Measurements from ENCODE around the gene GAS7. TPM values are rescaled to one million over a fixed set of nuclear protein-coding genes. Genes with fewer than 3 reads are reported as not detected.
"Not testable (repeated sequence)": the region's sequence is repeated elsewhere in the genome, so short reads cannot be mapped to it uniquely, and the experiment has no call there.

GAS7 gene
- total RNA-seq, 2 experiments from 2014 or later: 0.60 to 1.3 TPM

GRCh38 chr17:9929871-9930270 lies 268.5 kb downstream of the GAS7 start:
- Mint-ChIP-seq H3K27ac (no peak overlapping the region), H3K9me3 (ENCODE audit: low read depth) (no peaks in the 10 kb centered on the region), H3K36me3 (ENCODE audit: low read depth) (no peaks in the 10 kb centered on the region), H3K4me1 (no peaks in the 10 kb centered on the region), H3K4me3 (no peak overlapping the region), H3K27me3 (no peaks in the 10 kb centered on the region)
- CTCF ChIA-PET: interaction anchor here (1.2 to 1.4 kb wide), 2 partner anchors 10 to 35 kb away, joined by 3 to 4 read pairs; no protein-coding TSS in a partner anchor
- intact Hi-C loops (cut with DNase I, micrococcal nuclease): no loop called here
- DNase-seq (no peak), ATAC-seq (no peak)
- POLR2A ChIA-PET: no interaction called here

- intact Hi-C loops (cut with DNase I, micrococcal nuclease): no loop called here
Observed at GRCh38 chr17:9928601-9929333, 269.6 kb downstream of the GAS7 start.

GRCh38 chr17:9926150-9926804 lies 272.1 kb downstream of the GAS7 start:
- no peak overlapping the region for H3K27ac Mint-ChIP-seq
- no peaks in the 10 kb centered on the region for H3K9me3 Mint-ChIP-seq (ENCODE audit: low read depth)
- intact Hi-C loops (cut with DNase I, micrococcal nuclease): no loop called here
- H3K4me3 Mint-ChIP-seq: no peak overlapping the region
- no peak for ATAC-seq
- ChIA-PET POLR2A (no interaction called here), CTCF (interaction anchor here (0.5 to 1.0 kb wide), 3 partner anchors 250 to 691 kb away, joined by 3 to 4 read pairs (median 3); no protein-coding TSS in a partner anchor)
- no peaks in the 10 kb centered on the region for H3K27me3 Mint-ChIP-seq
- no peaks in the 10 kb centered on the region for H3K36me3 Mint-ChIP-seq (ENCODE audit: low read depth)
- no peak for DNase-seq
- no peaks in the 10 kb centered on the region for H3K4me1 Mint-ChIP-seq

More at GRCh38 chr17:9928601-9929333, 269.6 kb downstream of the GAS7 start:
- ATAC-seq: no peak
- POLR2A ChIA-PET: no interaction called here
- H3K36me3 Mint-ChIP-seq (ENCODE audit: low read depth): no peaks in the 10 kb centered on the region
- H3K27me3 Mint-ChIP-seq: no peaks in the 10 kb centered on the region
- CTCF ChIA-PET: no interaction called here
- no peak overlapping the region for H3K4me3 Mint-ChIP-seq
- no peak for DNase-seq
- no peaks in the 10 kb centered on the region for H3K9me3 Mint-ChIP-seq (ENCODE audit: low read depth)
- no peak overlapping the region for H3K27ac Mint-ChIP-seq
- no peaks in the 10 kb centered on the region for H3K4me1 Mint-ChIP-seq

GRCh38 chr17:9925457-9925856 lies 272.9 kb downstream of the GAS7 start:
- no peak overlapping the region for H3K27ac Mint-ChIP-seq
- intact Hi-C loops (cut with DNase I, micrococcal nuclease): no loop called here
- H3K4me3 Mint-ChIP-seq: no peak overlapping the region
- no peak for ATAC-seq
- ChIA-PET POLR2A (no interaction called here), CTCF (interaction anchor here (0.5 to 1.2 kb wide), 3 partner anchors 33 to 433 kb away, joined by 3 to 4 read pairs (median 3); no protein-coding TSS in a partner anchor)
- no peaks in the 10 kb centered on the region for H3K4me1 Mint-ChIP-seq
- H3K9me3 Mint-ChIP-seq (ENCODE audit: low read depth): no peaks in the 10 kb centered on the region
- no peaks in the 10 kb centered on the region for H3K27me3 Mint-ChIP-seq
- H3K36me3 Mint-ChIP-seq (ENCODE audit: low read depth): no peaks in the 10 kb centered on the region
- no peak for DNase-seq

- DNase-seq (no peak), ATAC-seq (peak; percentile 58)
- Mint-ChIP-seq H3K9me3 (ENCODE audit: low read depth) (no peaks in the 10 kb centered on the region), H3K4me3 (no peak overlapping the region), H3K27ac (no peak overlapping the region), H3K4me1 (no peaks in the 10 kb centered on the region), H3K36me3 (ENCODE audit: low read depth) (no peaks in the 10 kb centered on the region), H3K27me3 (no peaks in the 10 kb centered on the region)
- ChIA-PET POLR2A (no interaction called here), CTCF (interaction anchor here (0.6 to 1.2 kb wide), 12 partner anchors 8 to 693 kb away, joined by 3 to 4 read pairs (median 3); no protein-coding TSS in a partner anchor)
- intact Hi-C loops (cut with DNase I, micrococcal nuclease): loop anchor here in 1 of 2 experiments (1.0 to 5.0 kb wide), 3 partner anchors 35 to 693 kb away; no protein-coding TSS in a partner anchor
Observed at GRCh38 chr17:9924735-9925191, 273.6 kb downstream of the GAS7 start.

- DNase-seq (no peak), ATAC-seq (no peak)
- Mint-ChIP-seq H3K27ac (no peak overlapping the region), H3K4me1 (no peaks in the 10 kb centered on the region), H3K27me3 (no peaks in the 10 kb centered on the region), H3K4me3 (no peak overlapping the region), H3K9me3 (ENCODE audit: low read depth) (no peaks in the 10 kb centered on the region), H3K36me3 (ENCODE audit: low read depth) (no peaks in the 10 kb centered on the region)
- ChIA-PET CTCF (no interaction called here), POLR2A (no interaction called here)
- intact Hi-C loops (cut with DNase I, micrococcal nuclease): loop anchor here in 1 of 2 experiments (5.0 kb wide), 1 partner anchor 695 kb away; no protein-coding TSS in a partner anchor
Observed at GRCh38 chr17:9922012-9922848, 276.2 kb downstream of the GAS7 start.

GRCh38 chr17:9921216-9921615 lies 277.2 kb downstream of the GAS7 start:
- H3K27ac Mint-ChIP-seq; H3K36me3 Mint-ChIP-seq (ENCODE audit: low read depth); H3K27me3 Mint-ChIP-seq; DNase-seq; H3K4me1 Mint-ChIP-seq; H3K4me3 Mint-ChIP-seq; POLR2A ChIA-PET; ATAC-seq; H3K9me3 Mint-ChIP-seq (ENCODE audit: low read depth): not testable (repeated sequence)
- CTCF ChIA-PET: interaction anchor here (0.8 to 1.0 kb wide), 2 partner anchors 262 to 306 kb away, joined by 3 to 4 read pairs; no protein-coding TSS in a partner anchor
- intact Hi-C loops (cut with DNase I, micrococcal nuclease): loop anchor here in 1 of 2 experiments (5.0 kb wide), 1 partner anchor 696 kb away; no protein-coding TSS in a partner anchor

GRCh38 chr17:9918804-9919352 lies 279.5 kb downstream of the GAS7 start:
- ChIA-PET POLR2A (no interaction called here), CTCF (no interaction called here)
- Mint-ChIP-seq H3K27ac (no peak overlapping the region), H3K27me3 (no peaks in the 10 kb centered on the region), H3K4me3 (no peak overlapping the region), H3K4me1 (no peaks in the 10 kb centered on the region), H3K36me3 (ENCODE audit: low read depth) (no peaks in the 10 kb centered on the region), H3K9me3 (ENCODE audit: low read depth) (no peaks in the 10 kb centered on the region)
- intact Hi-C loops (cut with DNase I, micrococcal nuclease): no loop called here
- DNase-seq: no peak
- no peak for ATAC-seq

- no peaks in the 10 kb centered on the region for H3K36me3 Mint-ChIP-seq (ENCODE audit: low read depth)
- no peak overlapping the region for H3K4me3 Mint-ChIP-seq
- intact Hi-C loops (cut with DNase I, micrococcal nuclease): no loop called here
- H3K27me3 Mint-ChIP-seq: no peaks in the 10 kb centered on the region
- H3K9me3 Mint-ChIP-seq (ENCODE audit: low read depth): no peaks in the 10 kb centered on the region
- H3K27ac Mint-ChIP-seq: no peak overlapping the region
- POLR2A ChIA-PET: no interaction called here
- no peaks in the 10 kb centered on the region for H3K4me1 Mint-ChIP-seq
- ATAC-seq: no peak
- CTCF ChIA-PET: no interaction called here
- DNase-seq: no peak
Observed at GRCh38 chr17:9918352-9918751, 280.1 kb downstream of the GAS7 start.

- Mint-ChIP-seq H3K27ac (no peak overlapping the region), H3K4me3 (no peak overlapping the region), H3K9me3 (ENCODE audit: low read depth) (no peaks in the 10 kb centered on the region), H3K36me3 (ENCODE audit: low read depth) (no peaks in the 10 kb centered on the region), H3K27me3 (no peaks in the 10 kb centered on the region), H3K4me1 (no peaks in the 10 kb centered on the region)
- DNase-seq (no peak), ATAC-seq (no peak)
- intact Hi-C loops (cut with DNase I, micrococcal nuclease): no loop called here
- POLR2A ChIA-PET: no interaction called here
- CTCF ChIA-PET: interaction anchor here (0.7 kb wide), 1 partner anchor 190 kb away, joined by 3 read pairs; no protein-coding TSS in a partner anchor
Observed at GRCh38 chr17:9917801-9918200, 280.6 kb downstream of the GAS7 start.

GRCh38 chr17:9917131-9917530 lies 281.3 kb downstream of the GAS7 start:
- ATAC-seq: no peak

More at GRCh38 chr17:9917131-9917530, 281.3 kb downstream of the GAS7 start:
- CTCF ChIA-PET: interaction anchor here (0.7 kb wide), 1 partner anchor 189 kb away, joined by 3 read pairs; no protein-coding TSS in a partner anchor
- Mint-ChIP-seq H3K9me3 (ENCODE audit: low read depth) (no peaks in the 10 kb centered on the region), H3K36me3 (ENCODE audit: low read depth) (no peaks in the 10 kb centered on the region), H3K27me3 (no peaks in the 10 kb centered on the region), H3K27ac (no peak overlapping the region), H3K4me1 (no peaks in the 10 kb centered on the region), H3K4me3 (no peak overlapping the region)
- DNase-seq: no peak
- intact Hi-C loops (cut with DNase I, micrococcal nuclease): no loop called here
- POLR2A ChIA-PET: no interaction called here

Data from activated CD4-positive, alpha-beta T cell treated with anti-CD3 and anti-CD28 coated beads for 36 hours (primary cell).